Stimulated activated CD8-positive, alpha-beta memory T cell treated with anti-CD3 and anti-CD28 coated beads, Interleukin-4, amount 100 ng/mL, for 24 hours (primary cell): ENCODE measurements around the gene TPSAB1.

Experiments used
- DNase-seq: peaks from one replicate; pipeline ENCODE4 v3.0.0-alpha.2; 2020; ENCODE audit warnings: low read depth

The TPSAB1 gene

DNA sequence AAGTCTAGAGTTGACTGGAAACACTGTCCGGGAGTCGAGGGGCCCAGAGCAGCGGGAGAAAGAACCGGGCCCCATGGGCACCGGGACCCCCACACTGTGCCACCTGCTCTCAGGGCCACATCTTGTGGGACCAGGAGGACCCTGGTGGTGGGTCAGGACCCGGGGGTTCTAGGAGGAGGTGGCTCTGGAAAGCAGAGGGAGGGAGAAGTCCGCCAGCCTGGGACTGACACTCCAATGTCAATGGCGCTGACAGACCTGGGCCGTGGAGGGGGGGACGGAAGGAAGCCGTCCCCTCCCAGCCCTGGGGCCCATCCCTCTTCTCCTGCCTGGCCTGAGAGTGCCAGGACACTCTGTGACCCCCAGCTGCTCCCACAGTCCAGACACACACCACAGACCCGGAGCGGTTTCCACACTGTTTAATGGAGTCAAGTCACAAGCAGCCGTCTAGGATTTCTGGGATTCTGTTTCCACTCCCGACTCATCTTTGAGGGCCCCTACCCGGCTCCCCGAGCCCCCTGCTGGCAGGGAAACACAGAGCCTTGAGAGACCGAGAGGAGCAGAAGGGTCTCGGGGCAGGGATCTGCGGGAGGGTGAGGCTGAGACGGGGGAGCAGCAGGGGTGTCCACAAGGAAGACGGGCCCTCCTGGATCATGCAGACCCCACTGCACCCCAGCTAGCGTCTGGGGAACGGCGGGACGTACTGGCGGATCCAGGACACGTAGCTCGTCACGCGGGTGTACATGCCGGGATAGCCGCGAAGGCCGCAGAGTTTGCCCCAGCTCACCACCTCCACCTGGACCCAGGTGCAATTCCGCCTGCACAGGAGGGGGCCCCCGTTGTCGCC, 45.4 kb downstream of the TPSAB1 start:
- no peak for DNase-seq

GRCh38 chr16:1286513-1287094, 46.1 kb downstream of the TPSAB1 start:
- no peak for DNase-seq

DNA sequence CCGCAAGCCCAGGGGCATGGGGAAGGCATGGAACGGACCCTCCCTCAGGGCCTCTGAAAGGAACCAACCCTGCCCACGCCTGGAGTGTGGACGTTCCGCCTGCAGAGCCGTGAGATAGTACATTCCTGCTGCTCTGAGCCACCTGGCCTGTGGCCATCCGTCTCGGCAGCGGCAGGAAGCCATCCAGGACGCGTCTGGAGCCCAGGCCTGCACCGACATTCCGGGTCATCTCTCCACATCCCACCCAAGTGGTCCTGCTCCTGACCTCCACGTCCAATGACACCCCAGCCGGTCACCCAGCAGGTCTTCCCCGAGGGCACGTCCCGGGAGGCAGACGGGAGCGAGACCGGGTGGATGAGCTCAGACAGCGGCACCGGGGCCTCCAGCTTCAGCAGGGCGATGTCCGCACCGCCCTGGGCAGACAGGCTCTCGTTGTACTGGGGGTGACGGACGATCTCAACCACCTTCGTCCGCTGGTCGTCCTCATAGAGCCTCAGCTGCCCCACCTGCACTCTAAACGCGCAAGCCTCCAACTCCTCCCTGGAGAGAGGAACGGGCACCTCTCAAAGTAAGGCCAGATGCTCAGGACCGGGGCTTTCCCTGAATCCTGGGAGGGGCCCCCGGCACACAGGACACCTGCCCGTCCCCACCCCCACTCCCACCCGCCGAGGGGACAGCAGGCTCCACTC, 47.6 kb downstream of the TPSAB1 start:
- DNase-seq: no peak

- DNase-seq: no peak
Measured at GRCh38 chr16:1288813-1289476, 48.4 kb downstream of the TPSAB1 start.

DNA sequence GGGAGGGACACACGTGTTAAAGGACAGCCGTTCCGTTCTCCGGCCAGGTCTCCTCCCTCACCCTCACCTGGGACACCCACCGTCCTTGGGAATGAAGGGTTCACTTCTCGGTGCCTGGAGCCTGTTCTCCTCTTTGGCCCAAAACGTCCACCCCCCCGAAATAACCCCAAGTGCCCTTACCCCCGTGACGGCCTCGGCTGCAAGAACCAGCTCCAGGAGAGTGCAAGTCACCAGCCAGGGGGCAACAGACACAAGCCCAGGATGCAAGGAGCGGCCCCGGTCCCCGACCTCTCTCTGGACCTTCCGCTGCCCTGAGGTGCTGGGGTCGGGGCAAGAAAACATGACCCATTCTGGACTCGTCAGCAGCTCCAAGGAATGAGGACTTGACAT, 49.0 kb downstream of the TPSAB1 start:
- DNase-seq: no peak

DNA sequence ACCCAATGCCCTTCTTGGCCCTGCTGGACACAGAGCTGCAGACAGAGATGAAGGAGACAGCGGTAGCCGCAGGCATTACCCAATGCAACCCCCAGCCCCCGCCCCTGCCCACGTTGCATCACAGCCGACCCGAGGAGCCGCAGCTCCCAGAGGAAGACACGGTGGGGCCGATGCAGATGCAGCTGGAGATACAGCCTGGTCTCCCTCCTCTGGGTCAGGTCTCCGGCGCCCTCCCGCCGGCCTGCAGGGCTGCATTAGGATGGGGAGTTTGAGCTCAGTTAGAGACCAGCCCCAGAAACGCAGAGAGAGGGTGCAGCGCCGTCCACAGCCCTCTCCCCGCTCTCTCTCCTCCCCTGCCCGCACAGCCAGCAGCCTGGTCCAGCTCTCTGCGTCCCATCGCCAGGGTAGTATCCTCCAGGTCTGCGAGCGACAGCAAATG, 49.6 kb downstream of the TPSAB1 start:
- DNase-seq: no peak

- no peak for DNase-seq
Measured at GRCh38 chr16:1290860-1291575, 50.5 kb downstream of the TPSAB1 start.

DNA sequence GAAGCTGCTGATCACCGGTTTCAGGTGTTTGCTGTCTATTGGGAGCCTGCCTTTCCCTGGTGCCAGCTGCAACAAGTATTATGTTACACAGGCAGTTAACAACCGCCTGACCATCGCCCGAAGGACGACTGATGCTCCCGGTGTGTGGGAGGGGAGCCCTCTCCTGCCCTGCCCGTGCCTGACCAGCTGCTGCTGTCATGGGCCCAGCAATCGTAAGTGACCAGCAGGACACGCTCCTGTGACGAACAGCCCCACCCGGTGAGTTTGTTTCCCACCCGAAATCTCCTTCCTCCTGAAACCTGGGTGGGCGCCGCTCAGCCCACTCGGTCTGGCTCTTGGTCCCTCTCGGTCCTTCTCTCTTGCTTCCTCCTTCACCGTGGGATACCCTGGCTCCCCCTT, 51.1 kb downstream of the TPSAB1 start:
- DNase-seq: no peak
